GM13976 (cell line): ENCODE data around the gene LIMS1.
"Not testable (repeated sequence)": the region's sequence is repeated elsewhere in the genome, so short reads cannot be mapped to it uniquely, and the experiment has no call there.

Experiments
- DNase-seq: peaks from one replicate; pipeline ENCODE4 v3.0.0; 2012; ENCODE audit warnings: low spot score
- in situ Hi-C: fragments of 300-500 bp; cut with MboI; formaldehyde crosslinking; loops from one replicate; pipeline ENCODE4 v1.12.0; 2022; ENCODE audit warnings: low sequenced_read_pairs, mixed read lengths, inconsistent platforms; ENCODE audit not compliant: unreplicated experiment
- TF ChIP-seq, protein P1 (sequence below): IDR thresholded peaks from 2 replicates; pipeline ENCODE4 v1.5.1; 2012; ENCODE audit warnings: borderline replicate concordance, mild to moderate bottlenecking; ENCODE audit not compliant: insufficient read depth; ENCODE audit errors: extremely low read depth, missing control alignments, control extremely low read depth

LIMS1 gene

DNA sequence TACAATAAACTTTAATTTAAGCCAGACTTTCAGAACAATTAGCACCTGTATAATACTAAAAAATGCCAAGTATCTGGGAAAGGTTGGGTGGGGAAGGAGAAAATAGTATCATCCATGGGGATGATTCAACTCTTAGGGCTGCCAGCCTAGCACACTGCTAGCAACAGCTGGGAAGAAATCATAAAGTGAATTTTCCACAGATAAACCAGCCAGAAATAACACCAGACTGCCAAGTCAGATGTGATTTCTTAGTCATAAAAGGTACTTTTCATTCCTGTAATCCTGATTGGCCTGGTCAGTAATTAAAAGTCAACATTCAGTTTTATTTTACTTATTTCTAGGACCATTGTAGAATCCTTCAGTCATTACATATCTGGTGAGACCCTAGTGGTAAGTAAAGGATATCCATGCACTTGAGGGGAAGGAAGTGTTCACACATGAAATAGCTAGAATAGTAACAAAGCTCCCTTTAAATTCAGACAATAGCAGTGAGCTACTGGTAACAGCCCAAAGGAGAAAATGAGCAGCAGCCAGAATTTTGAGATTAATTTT, 59.4 kb downstream of the LIMS1 start:
- no peak for DNase-seq
- TF ChIP-seq, protein P1, sequence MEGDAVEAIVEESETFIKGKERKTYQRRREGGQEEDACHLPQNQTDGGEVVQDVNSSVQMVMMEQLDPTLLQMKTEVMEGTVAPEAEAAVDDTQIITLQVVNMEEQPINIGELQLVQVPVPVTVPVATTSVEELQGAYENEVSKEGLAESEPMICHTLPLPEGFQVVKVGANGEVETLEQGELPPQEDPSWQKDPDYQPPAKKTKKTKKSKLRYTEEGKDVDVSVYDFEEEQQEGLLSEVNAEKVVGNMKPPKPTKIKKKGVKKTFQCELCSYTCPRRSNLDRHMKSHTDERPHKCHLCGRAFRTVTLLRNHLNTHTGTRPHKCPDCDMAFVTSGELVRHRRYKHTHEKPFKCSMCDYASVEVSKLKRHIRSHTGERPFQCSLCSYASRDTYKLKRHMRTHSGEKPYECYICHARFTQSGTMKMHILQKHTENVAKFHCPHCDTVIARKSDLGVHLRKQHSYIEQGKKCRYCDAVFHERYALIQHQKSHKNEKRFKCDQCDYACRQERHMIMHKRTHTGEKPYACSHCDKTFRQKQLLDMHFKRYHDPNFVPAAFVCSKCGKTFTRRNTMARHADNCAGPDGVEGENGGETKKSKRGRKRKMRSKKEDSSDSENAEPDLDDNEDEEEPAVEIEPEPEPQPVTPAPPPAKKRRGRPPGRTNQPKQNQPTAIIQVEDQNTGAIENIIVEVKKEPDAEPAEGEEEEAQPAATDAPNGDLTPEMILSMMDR = no peak
- in situ Hi-C loops = loop anchor here (25.0 kb wide), 1 partner anchor 231 kb away; no protein-coding TSS in a partner anchor

DNA sequence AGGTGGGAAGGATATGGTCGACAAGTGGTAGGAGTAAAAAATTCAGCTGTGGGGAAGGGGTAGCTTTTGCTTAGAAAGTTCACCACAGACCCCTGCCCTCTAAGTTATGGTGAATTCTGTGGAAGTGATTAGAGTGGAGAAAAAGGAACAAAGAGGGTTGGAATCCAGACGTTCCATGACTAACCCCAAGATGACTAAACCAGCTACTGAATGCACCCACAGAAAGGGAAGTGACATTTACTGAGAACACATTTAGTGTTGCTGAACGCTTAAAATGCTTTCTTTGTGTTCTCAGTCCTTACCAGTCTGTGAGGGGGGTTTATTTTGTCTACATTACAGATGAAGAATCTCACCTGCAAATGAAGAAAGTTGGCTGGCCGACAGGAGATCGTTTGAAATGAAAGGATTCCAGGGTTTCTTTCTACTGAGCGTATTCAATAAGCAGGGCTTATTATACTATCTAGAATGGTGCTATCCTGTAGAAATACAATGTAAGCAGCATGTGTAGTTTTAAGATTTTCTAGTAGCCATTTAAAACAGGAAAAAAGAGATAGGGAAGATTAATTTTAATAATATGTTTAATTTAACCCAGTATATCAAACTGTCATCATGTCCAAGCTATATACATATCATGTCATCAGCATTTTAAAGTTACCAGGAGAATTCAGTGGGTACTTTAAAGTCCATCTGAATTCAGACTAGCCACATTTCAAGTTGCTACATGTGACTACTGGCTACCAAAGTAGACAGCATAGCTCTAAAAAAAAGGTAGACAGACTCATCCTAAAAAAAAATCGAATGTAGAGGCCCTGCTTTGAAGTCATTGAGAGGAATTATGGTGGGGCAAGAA, 60.1 kb downstream of the LIMS1 start:
- TF ChIP-seq, protein P1 = no peak
- in situ Hi-C loops = loop anchor here (25.0 kb wide), 1 partner anchor 232 kb away; no protein-coding TSS in a partner anchor
- DNase-seq = peak; percentile 47

DNA sequence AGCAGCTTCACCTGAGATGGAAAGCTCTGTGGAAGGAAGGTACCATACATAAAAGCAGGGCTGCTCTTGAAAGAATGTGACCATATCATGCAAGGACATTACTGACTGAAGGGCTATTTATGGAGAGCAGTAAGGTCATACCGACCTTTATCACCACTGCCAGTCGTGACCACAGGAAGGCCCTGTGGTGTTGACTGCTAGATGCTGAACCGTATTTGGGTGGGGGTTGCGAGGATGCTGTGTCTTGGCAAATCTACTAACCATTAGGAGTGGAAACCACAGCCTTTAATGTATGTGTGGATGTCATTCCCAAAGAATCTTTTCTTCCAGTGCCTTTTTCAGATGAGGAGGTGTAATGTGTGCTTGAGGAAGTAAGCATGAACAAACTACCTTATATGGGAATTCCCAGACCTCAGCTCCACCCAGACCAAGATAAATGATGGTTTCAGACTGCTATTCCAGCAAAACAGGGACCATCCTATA, 60.8 kb downstream of the LIMS1 start:
- in situ Hi-C loops = loop anchor here (25.0 kb wide), 1 partner anchor 233 kb away; no protein-coding TSS in a partner anchor
- TF ChIP-seq, protein P1 = no peak
- DNase-seq = no peak

GRCh38 chr2:108595771-108596170, 61.5 kb downstream of the LIMS1 start:
- DNase-seq = not testable (repeated sequence)
- in situ Hi-C loops = loop anchor here (25.0 kb wide), 1 partner anchor 233 kb away; no protein-coding TSS in a partner anchor

DNA sequence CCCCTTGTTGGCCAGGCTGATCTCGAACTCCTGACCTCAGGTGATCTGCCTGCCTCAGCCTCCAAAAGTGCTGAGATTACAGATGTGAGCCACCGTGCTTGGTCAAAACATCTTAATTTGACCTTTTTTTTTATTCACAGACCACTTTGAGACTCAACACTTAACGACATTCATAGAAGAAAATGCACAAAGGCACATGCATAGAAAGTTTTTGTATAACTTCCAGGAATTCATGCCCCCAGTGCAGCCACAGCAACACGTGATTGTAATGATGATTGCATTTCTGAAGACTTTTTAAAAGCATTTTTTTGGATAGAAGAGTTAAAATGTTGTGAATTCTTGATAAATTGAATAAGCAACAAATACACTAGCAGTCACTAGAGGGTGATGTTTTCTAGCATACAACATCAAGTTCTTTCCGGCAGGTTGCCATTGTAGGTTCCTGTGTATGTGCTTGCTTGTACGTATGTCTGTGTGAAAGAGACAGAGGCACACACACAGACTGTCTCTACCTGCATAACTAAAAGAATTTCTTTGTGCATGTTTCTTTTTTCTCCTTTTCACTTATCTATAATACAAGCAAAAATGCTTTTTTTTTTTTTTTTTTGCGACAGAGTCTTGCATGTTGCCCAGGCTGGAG, 63.0 kb downstream of the LIMS1 start:
- in situ Hi-C loops = loop anchor here (25.0 kb wide), 1 partner anchor 235 kb away; no protein-coding TSS in a partner anchor
- not testable (repeated sequence) for DNase-seq

DNA sequence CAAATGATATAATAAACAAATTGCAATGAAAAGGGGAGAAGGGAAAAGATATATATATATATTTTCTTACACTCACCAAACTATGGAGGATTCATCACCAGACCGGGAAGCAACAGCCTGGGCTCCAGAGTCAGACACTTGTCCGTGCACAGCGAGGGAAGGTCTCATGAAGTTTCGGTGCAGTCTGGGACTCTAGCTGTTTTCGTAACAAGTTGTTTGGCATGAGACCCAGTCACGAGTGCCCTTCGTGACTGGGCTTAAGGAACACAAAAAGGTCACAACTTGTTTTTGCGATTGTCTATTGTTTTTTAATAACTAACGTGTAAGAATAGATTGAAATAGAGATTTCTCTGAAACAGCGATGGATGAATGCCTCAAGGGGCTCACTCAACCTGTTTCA, 66.9 kb downstream of the LIMS1 start:
- DNase-seq, in situ Hi-C loops: not testable (repeated sequence)

DNA sequence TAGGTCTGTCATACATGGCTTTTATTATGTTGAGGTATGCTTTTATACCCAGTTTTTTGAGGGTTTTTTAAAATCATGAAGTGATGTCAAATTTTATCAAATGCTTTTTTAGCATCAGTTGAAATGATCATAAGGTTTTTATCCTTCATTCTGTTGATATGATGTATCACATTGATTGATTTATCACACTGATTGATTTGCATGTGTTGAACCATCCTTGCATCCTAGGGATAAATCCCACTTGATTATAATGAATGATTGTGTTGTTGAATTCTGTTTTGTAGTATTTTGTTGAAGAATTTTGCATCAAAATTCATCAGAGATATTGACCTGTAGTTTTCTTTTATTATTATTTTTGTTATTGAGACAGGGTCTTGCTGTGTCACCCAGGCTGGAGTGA, 68.2 kb downstream of the LIMS1 start:
- DNase-seq = no peak
- in situ Hi-C loops = no loop called here
- TF ChIP-seq, protein P1 = no peak

DNA sequence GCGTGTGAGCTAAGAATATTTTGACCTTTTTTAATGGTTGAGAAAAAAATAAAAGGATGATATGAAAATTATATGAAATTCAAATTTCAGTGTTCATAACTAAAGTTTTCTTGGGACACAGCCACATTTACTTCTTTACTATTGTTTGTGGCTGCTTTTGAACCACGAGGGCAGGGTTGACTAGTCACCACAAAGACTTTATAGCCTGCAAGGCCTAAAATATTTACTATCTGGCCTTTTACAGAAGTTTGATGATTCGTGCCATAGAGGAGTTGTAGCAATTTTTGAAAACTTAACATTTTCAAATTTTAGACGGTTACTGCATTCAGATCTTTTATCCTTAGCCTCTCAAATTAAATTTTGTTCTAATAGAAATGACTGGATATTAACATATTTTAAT, 69.9 kb downstream of the LIMS1 start:
- in situ Hi-C loops = no loop called here
- TF ChIP-seq, protein P1 = no peak
- DNase-seq = no peak
